Cardiac atrium fibroblast (primary cell): ENCODE measurements around the gene SHQ1. TPM values are rescaled to one million over a fixed set of nuclear protein-coding genes. Genes with fewer than 3 reads are reported as not detected.

ENCODE experiments used
- total RNA-seq: library from RNA; depleted of rRNA; stranded (reverse); fragments of >200 nt; gene quantifications from 2 replicates; pipeline ENCODE4 v1.2.3, GENCODE V29; 2015

SHQ1 gene
- 17.3 and 23.8 TPM in 2 replicates for total RNA-seq

GRCh38 chr3:72847751-72848702 is at the start of gene SHQ1:
SHQ1 (minus strand) TSS chr3:72848445; CDS start chr3:72848340, 105 bp downstream.

GRCh38 chr3:72887705-72888545 is 39.7 kb upstream of the SHQ1 start, which contains the start of gene GXYLT2:
GXYLT2 (plus strand) TSS chr3:72888046; CDS start chr3:72888234, 188 bp downstream.

Other genes starting within 250 kb of the SHQ1 start
- gene GXYLT2, start 39.6 kb upstream of the SHQ1 start, total RNA-seq = 35.3 and 43.3 TPM in 2 replicates
- gene PPP4R2, start 148.4 kb upstream of the SHQ1 start, total RNA-seq = 37.9 and 43.3 TPM in 2 replicates
- 0.36 and 2.1 TPM in 2 replicates for gene EBLN2, start 213.2 kb upstream of the SHQ1 start, total RNA-seq